B cell (primary cell): ENCODE measurements around the gene URB1. TPM values are rescaled to one million over a fixed set of nuclear protein-coding genes. Genes with fewer than 3 reads are reported as not detected.

Experiments
- ATAC-seq: fragments of 200-7000 bp; cut with Tn5 transposase; one replicate; pipeline ENCODE4 v1.10.0; 2021; ENCODE audit warnings: low read depth, mild to moderate bottlenecking, moderate number of reproducible peaks, moderate library complexity
- CTCF ChIA-PET: fragments of 350-600 bp; sonication (Branson Sonifier 250); formaldehyde crosslinking; loops from one replicate; lab custom pipeline; 2021; ENCODE audit warnings: antibody characterized with exemption, inconsistent platforms; lab: Charles Lee
- POLR2A ChIA-PET: fragments of 350-600 bp; sonication (Branson Sonifier 250); formaldehyde crosslinking; loops from one replicate; lab custom pipeline; 2021; ENCODE audit warnings: antibody characterized with exemption; lab: Charles Lee
- DNase-seq: peaks from one replicate; pipeline ENCODE4 v3.0.0; 2013
- H2AFZ ChIP-seq: 2 replicates; pipeline ENCODE4 v1.6.1; 2012; ENCODE audit warnings: mild to moderate bottlenecking, low read depth, low read length; ENCODE audit not compliant: insufficient read depth, poor library complexity, severe bottlenecking
- H3K27ac ChIP-seq, 2 donors: 1 replicate in 1 of 2; 2 replicates in 1 of 2; pipeline ENCODE4 v1.5.1; 2012 to 2013; ENCODE audit warnings: low read length in 2 of 2, mild to moderate bottlenecking in 2 of 2, moderate library complexity in 1 of 2
- H3K27me3 ChIP-seq, 4 experiments: fragments of 200-600 bp in 1 of 4; sonication (generic) in 1 of 4; replicated peaks in 1 of 4; 1 replicate in 2 of 4; 2 replicates in 2 of 4; pipeline versions ENCODE4 v1.6.1 to v1.7.0; 2013 to 2016; ENCODE audit warnings: low read length in 3 of 4, mild to moderate bottlenecking in 2 of 4, mixed read lengths in 1 of 4, moderate library complexity in 1 of 4; ENCODE audit not compliant: insufficient read depth in 4 of 4, control insufficient read depth in 3 of 4; ENCODE audit errors: control extremely low read depth in 1 of 4
- H3K36me3 ChIP-seq, 2 experiments: replicated peaks in 1 of 2; 1 replicate in 1 of 2; 2 replicates in 1 of 2; pipeline versions ENCODE4 v1.6.1 to v1.7.1; 2013; ENCODE audit warnings: low read length in 1 of 2; ENCODE audit not compliant: insufficient read depth in 2 of 2, control insufficient read depth in 1 of 2; ENCODE audit errors: control extremely low read depth in 1 of 2, extremely low read depth in 1 of 2
- H3K4me1 ChIP-seq, 2 donors: fragments of 200-600 bp in 1 of 2; sonication (generic) in 1 of 2; 1 replicate in 1 of 2; 2 replicates in 1 of 2; pipeline versions ENCODE4 v1.5.1 to v1.6.1; 2013 to 2017; ENCODE audit warnings: low read length in 2 of 2; ENCODE audit not compliant: control insufficient read depth in 2 of 2, insufficient read depth in 2 of 2
- H3K4me2 ChIP-seq: replicated peaks from 2 replicates; pipeline ENCODE3; 2012; ENCODE audit warnings: mild to moderate bottlenecking, low read depth, low read length; ENCODE audit not compliant: poor library complexity, severe bottlenecking
- H3K4me3 ChIP-seq, 5 experiments: fragments of 200-600 bp in 1 of 5; sonication (generic) in 1 of 5; 1 replicate in 3 of 5; 2 replicates in 2 of 5; pipeline versions ENCODE4 v1.5.1 to v1.7.0; 2011 to 2016; ENCODE audit warnings: low read length in 4 of 5, mild to moderate bottlenecking in 4 of 5, low read depth in 2 of 5, control low read depth in 1 of 5, moderate library complexity in 1 of 5; ENCODE audit not compliant: insufficient read depth in 1 of 5; ENCODE audit errors: control extremely low read depth in 1 of 5, extremely low read depth in 1 of 5
- H3K79me2 ChIP-seq: fragments of 200-600 bp; sonication (generic); one replicate; pipeline ENCODE4 v1.6.0; 2016; ENCODE audit warnings: low read length; ENCODE audit not compliant: control insufficient read depth, insufficient read depth
- H3K9ac ChIP-seq: fragments of 200-600 bp; sonication (generic); 2 replicates; pipeline ENCODE4 v1.6.1; 2017; ENCODE audit warnings: mild to moderate bottlenecking, low read length, moderate library complexity
- H3K9me3 ChIP-seq, 3 donors: one replicate each; pipeline versions ENCODE4 v1.6.1 to v1.7.1; 2013; ENCODE audit warnings: low read length in 2 of 3; ENCODE audit not compliant: control insufficient read depth in 2 of 3, insufficient read depth in 1 of 3; ENCODE audit errors: control extremely low read depth in 1 of 3
- H4K20me1 ChIP-seq: 2 replicates; pipeline ENCODE4 v1.6.0; 2012; ENCODE audit warnings: mild to moderate bottlenecking, low read length; ENCODE audit not compliant: insufficient read depth, control insufficient read depth, poor library complexity, severe bottlenecking
- H3K27ac Mint-ChIP-seq: one replicate; pipeline ENCODE4 v1.8.0; 2021; ENCODE audit warnings: mixed read lengths
- H3K27me3 Mint-ChIP-seq: one replicate; pipeline ENCODE4 v1.8.0; 2021; ENCODE audit warnings: mixed read lengths
- H3K4me1 Mint-ChIP-seq: one replicate; pipeline ENCODE4 v1.8.0; 2021; ENCODE audit warnings: mixed read lengths
- H3K4me3 Mint-ChIP-seq: one replicate; pipeline ENCODE4 v1.8.0; 2021; ENCODE audit warnings: mixed read lengths
- H3K9me3 Mint-ChIP-seq: one replicate; pipeline ENCODE4 v1.8.0; 2022; ENCODE audit warnings: mixed read lengths; ENCODE audit not compliant: insufficient read depth
- EZH2 ChIP-seq: IDR thresholded peaks from 2 replicates; pipeline ENCODE4 v1.6.1; 2012; ENCODE audit warnings: borderline replicate concordance, low read depth, mild to moderate bottlenecking, moderate library complexity, low read length; ENCODE audit not compliant: insufficient read depth, poor library complexity, severe bottlenecking
- WGBS: methylation state at CpG from one replicate; pipeline ENCODE4 v1.1.5; 2013; ENCODE audit warnings: missing lambda C conversion rate; ENCODE audit not compliant: insufficient coverage; 5-methylcytosine and 5-hydroxymethylcytosine counted together
- intact Hi-C: fragments of 100-400 bp; cut with micrococcal nuclease; formaldehyde crosslinking; loops from one replicate; pipeline ENCODE4 v1.10.0; 2022
- polyA plus RNA-seq: library from polyadenylated mRNA; depleted of rRNA; stranded (reverse); fragments of >200 nt; gene quantifications from 2 replicates; pipeline ENCODE4 v1.2.3, GENCODE V29; 2012
- total RNA-seq, 2 donors: library from RNA; stranded (reverse); fragments of 120-200 nt in 1 of 2; gene quantifications; 1 replicate in 1 of 2; 2 replicates in 1 of 2; pipeline versions ENCODE4 v1.2.3 to v1.2.4, GENCODE V29; 2013 to 2022
- TF ChIP-seq, protein P1 (sequence below): fragments of 200-600 bp; IDR thresholded peaks from one replicate; pipeline ENCODE4 v1.8.0; 2022; ENCODE audit warnings: antibody characterized with exemption, mild to moderate bottlenecking

Gene URB1
- total and polyA plus RNA-seq, 2 donors (not counting 1 experiment from before 2014, with no cell fraction given): 4.7 to 15.2 TPM

DNA sequence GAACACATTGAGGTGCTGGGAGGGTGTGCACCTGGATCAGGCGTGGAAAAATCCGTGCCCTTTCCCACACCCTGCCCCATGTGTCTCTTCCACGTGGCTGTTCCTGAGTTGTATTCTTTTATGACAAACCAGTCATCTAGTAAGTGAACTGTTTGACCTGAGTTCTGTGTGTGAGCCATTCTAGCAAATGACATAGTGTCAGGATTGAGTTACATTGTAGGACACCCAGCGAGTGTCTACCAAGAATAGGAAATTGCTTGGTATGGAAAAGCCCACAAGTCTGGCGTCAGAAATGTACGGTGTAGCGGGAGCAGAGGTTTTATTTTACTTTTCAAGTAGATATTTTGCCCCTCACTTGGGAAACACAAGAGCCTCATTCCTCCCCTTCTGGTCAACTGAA, 95.4 kb downstream of the URB1 start:
- ChIA-PET CTCF (no interaction called here), POLR2A (no interaction called here)

DNA sequence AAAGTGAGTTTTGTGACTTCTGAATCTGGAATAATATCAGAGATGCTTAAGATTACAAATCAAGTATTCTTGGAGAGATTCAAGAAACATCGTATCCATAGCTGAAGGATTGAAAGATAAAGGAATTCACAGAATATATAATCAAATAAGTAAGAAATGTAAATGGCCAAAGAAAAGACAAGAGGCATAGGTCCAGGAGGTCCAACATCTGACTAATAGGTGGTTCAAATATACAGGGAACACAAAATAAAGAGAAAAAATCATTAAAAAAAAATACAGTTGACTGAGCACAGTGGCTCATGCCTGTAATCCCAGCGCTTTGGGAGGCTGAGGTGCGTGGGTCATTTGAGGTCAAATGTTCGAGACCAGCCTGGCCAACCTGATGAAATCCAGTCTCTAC, 107.3 kb downstream of the URB1 start:
- Mint-ChIP-seq H3K4me1 (peaks cover under 1% of the 10 kb centered on the region), H3K4me3 (no peak overlapping the region), H3K27me3 (no peaks in the 10 kb centered on the region), H3K9me3 (no peaks in the 10 kb centered on the region), H3K27ac (no peak overlapping the region)
- DNase-seq: no peak
- Histone ChIP-seq H3K79me2 (no peaks in the 10 kb centered on the region), H4K20me1 (no peaks in the 10 kb centered on the region), H3K36me3 (no peaks in the 10 kb centered on the region), H3K27me3 (no peaks in the 10 kb centered on the region), H3K4me3 (no peak overlapping the region), H3K4me2 (no peak overlapping the region), H3K9me3 (no peaks in the 10 kb centered on the region), H2AFZ (no peak overlapping the region), H3K4me1 (no peaks in the 10 kb centered on the region), H3K27ac (no peak overlapping the region), H3K9ac (no peak overlapping the region)
- 100% methylated on average over 3 of the region's 4 CpGs for WGBS
- ATAC-seq: no peak
- TF ChIP-seq, protein P1, sequence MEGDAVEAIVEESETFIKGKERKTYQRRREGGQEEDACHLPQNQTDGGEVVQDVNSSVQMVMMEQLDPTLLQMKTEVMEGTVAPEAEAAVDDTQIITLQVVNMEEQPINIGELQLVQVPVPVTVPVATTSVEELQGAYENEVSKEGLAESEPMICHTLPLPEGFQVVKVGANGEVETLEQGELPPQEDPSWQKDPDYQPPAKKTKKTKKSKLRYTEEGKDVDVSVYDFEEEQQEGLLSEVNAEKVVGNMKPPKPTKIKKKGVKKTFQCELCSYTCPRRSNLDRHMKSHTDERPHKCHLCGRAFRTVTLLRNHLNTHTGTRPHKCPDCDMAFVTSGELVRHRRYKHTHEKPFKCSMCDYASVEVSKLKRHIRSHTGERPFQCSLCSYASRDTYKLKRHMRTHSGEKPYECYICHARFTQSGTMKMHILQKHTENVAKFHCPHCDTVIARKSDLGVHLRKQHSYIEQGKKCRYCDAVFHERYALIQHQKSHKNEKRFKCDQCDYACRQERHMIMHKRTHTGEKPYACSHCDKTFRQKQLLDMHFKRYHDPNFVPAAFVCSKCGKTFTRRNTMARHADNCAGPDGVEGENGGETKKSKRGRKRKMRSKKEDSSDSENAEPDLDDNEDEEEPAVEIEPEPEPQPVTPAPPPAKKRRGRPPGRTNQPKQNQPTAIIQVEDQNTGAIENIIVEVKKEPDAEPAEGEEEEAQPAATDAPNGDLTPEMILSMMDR: no peak
- no peak for TF ChIP-seq EZH2
- CTCF ChIA-PET: no interaction called here
- POLR2A ChIA-PET: no interaction called here
- intact Hi-C loops: no loop called here

More for the DNA sequence above, 95.4 kb downstream of the URB1 start:
- Histone ChIP-seq H3K9me3 (no peaks in the 10 kb centered on the region), H3K79me2 (no peaks in the 10 kb centered on the region), H3K4me2 (no peak overlapping the region), H3K27ac (no peak overlapping the region), H2AFZ (no peak overlapping the region), H3K36me3 (no peaks in the 10 kb centered on the region), H4K20me1 (no peaks in the 10 kb centered on the region), H3K9ac (no peak overlapping the region), H3K27me3 (no peaks in the 10 kb centered on the region), H3K4me3 (no peak overlapping the region), H3K4me1 (no peaks in the 10 kb centered on the region)
- Mint-ChIP-seq H3K4me3 (no peak overlapping the region), H3K27me3 (no peaks in the 10 kb centered on the region), H3K4me1 (no peaks in the 10 kb centered on the region), H3K27ac (no peak overlapping the region), H3K9me3 (no peaks in the 10 kb centered on the region)
- WGBS: 100% methylated on average over 2 of the region's 7 CpGs
- intact Hi-C loops: no loop called here
- ATAC-seq (no peak), DNase-seq (no peak)
- TF ChIP-seq, protein P1: no peak
- TF ChIP-seq EZH2: no peak
